Bronchial epithelial cell (primary cell): Measurements from ENCODE around the gene EMILIN3. TPM values are rescaled to one million over a fixed set of nuclear protein-coding genes. Genes with fewer than 3 reads are reported as not detected.

Source experiments
- DNase-seq: peaks from one replicate; pipeline ENCODE4 v3.0.0-alpha.2; 2010; ENCODE audit warnings: low read depth
- FAIRE-seq: peaks from 2 replicates; lab custom pipeline; 2011; peaks lifted over from hg19 to GRCh38; lab: Jason Lieb, UNC
- H3K27me3 ChIP-seq: 2 replicates; pipeline ENCODE4 v1.5.1; 2011; ENCODE audit warnings: low read length; ENCODE audit not compliant: control insufficient read depth, insufficient read depth
- H3K36me3 ChIP-seq: 2 replicates; pipeline ENCODE4 v1.5.1; 2011; ENCODE audit warnings: low read length; ENCODE audit not compliant: control insufficient read depth, insufficient read depth
- H3K4me3 ChIP-seq: 2 replicates; pipeline ENCODE4 v1.5.1; 2011; ENCODE audit warnings: mild to moderate bottlenecking, low read depth, low read length, control low read depth
- total RNA-seq: library from RNA; depleted of rRNA; stranded (reverse); fragments of >200 nt; gene quantifications from 2 replicates; pipeline ENCODE4 v1.2.1, GENCODE V29; 2014
- TF ChIP-seq, protein P1 (sequence below): IDR thresholded peaks from 2 replicates; pipeline ENCODE4 v1.5.1; 2011; ENCODE audit warnings: mild to moderate bottlenecking, moderate library complexity, low read length, control low read depth, inconsistent platforms; ENCODE audit not compliant: insufficient read depth, severe bottlenecking

The EMILIN3 gene
- total RNA-seq, 1 donor from 2014 or later: not detected

DNA sequence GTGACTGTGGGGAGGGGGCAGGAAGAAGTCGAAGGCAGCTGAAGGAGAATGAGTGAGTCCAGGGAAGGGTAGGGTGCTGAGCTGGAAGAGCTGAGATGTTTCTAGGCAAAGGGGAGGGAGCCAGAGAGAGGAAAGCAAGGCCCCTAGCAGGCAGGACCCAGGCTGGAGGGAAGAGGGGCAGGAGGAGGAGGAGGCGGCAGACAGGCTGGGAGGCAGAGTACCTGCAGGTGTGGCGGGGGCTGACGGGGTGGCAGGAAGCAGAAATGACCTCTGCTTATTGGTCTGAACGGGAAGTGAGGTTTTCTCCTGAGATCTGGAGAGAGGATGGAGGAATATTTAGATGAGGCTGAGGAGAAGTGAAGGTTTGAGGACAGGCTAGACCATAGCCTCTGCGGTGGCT lies 10.7 kb upstream of the EMILIN3 start:
- Histone ChIP-seq H3K36me3 (no peaks in the 10 kb centered on the region), H3K4me3 (no peak overlapping the region), H3K27me3 (peaks cover 4% of the 10 kb centered on the region)
- DNase-seq: no peak
- no peak for FAIRE-seq
- TF ChIP-seq, protein P1, sequence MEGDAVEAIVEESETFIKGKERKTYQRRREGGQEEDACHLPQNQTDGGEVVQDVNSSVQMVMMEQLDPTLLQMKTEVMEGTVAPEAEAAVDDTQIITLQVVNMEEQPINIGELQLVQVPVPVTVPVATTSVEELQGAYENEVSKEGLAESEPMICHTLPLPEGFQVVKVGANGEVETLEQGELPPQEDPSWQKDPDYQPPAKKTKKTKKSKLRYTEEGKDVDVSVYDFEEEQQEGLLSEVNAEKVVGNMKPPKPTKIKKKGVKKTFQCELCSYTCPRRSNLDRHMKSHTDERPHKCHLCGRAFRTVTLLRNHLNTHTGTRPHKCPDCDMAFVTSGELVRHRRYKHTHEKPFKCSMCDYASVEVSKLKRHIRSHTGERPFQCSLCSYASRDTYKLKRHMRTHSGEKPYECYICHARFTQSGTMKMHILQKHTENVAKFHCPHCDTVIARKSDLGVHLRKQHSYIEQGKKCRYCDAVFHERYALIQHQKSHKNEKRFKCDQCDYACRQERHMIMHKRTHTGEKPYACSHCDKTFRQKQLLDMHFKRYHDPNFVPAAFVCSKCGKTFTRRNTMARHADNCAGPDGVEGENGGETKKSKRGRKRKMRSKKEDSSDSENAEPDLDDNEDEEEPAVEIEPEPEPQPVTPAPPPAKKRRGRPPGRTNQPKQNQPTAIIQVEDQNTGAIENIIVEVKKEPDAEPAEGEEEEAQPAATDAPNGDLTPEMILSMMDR: no peak

DNA sequence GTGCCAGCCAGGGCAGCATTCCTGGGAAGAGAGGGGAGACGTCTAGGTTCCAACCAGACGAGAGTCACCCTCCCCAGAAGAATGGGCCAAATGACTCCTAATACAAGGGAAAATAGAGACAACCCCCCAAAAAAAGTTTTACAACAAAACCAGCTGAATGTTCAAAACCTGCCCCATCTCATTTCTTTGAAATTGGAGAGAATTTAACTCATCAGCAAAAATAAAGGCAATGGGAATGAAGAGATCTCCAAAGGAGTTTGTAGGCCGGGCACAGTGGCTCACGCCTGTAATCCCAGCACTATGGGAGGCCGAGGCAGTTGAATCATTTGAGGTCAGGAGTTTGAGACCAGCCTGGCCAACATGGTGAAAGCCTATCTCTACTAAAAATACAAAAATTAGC lies 9.7 kb upstream of the EMILIN3 start:
- DNase-seq (no peak), FAIRE-seq (no peak)
- TF ChIP-seq, protein P1: no peak
- H3K36me3 ChIP-seq: no peaks in the 10 kb centered on the region
- H3K27me3 ChIP-seq: peaks cover 4% of the 10 kb centered on the region
- H3K4me3 ChIP-seq: no peak overlapping the region

DNA sequence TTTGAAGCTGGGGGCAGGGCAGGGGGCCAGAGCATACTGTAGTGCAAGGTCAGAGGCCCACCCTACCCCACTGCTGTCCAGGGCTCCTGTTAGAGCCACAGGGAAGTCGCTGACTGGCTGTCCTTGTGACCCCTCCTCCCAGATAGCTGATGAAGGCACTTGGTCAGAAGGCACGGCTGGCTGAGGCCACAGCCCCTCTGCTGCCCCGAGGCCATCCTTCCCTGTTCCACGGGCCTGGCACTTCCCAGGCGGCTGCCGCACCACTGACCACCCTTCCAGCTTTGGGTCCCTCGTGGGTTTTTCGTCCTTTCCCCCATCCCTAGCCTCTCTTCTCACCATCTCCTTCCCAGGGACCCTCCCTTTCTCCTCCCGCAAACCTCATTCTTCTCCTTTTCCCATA lies 9.2 kb upstream of the EMILIN3 start:
- H3K4me3 ChIP-seq: no peak overlapping the region
- H3K36me3 ChIP-seq: no peaks in the 10 kb centered on the region
- TF ChIP-seq, protein P1: no peak
- FAIRE-seq (no peak), DNase-seq (no peak)
- H3K27me3 ChIP-seq: peaks cover 4% of the 10 kb centered on the region

DNA sequence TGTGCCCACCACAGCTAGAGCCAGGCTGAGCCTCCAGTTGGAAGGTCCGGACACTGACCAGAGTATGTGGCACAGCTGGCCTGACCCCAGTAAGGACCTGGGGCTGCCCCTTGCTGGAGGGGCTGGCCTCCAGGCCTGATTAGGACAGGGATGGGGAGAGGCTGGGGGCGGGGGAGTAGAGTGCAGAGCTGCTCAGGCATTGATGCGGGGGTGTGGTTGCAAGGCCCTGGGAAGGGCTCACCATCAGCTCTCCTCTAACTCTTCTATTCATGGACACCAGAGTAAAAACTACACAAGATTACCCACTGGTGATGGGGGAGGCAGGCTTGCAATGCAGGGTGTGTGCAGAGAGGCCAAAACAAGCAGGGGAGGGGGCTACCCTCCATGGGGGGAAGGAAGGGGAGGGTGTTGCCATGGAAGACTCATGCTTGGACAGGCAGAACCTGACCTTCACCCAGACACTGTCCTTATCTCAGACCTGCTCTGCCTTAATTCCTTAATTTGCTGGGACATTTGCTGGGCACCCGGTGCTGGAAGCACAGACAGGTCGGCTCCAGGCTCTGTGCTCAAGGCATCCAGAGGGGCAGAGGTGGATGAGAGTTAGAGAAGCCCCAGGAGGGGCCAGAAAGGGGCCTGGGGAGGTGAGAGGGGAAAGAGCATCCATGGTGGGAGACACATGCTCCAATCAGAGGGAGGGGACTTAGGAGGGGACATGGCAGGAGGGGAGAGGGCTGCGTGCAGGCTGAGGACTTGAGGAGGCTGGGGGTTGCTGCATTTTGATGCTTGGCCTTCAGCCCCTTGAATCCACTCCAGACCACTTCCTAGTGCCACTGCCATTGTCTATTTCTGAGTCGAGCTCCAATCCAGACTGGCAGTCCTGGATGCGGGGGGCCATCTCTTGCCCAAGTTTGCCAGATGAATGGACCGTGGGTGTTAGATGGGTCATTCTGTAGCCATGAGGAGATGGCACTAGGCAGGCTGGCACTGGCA lies 7.6 kb upstream of the EMILIN3 start:
- TF ChIP-seq, protein P1: no peak
- DNase-seq (no peak), FAIRE-seq (no peak)
- Histone ChIP-seq H3K4me3 (no peak overlapping the region), H3K27me3 (peaks cover 4% of the 10 kb centered on the region), H3K36me3 (no peaks in the 10 kb centered on the region)

DNA sequence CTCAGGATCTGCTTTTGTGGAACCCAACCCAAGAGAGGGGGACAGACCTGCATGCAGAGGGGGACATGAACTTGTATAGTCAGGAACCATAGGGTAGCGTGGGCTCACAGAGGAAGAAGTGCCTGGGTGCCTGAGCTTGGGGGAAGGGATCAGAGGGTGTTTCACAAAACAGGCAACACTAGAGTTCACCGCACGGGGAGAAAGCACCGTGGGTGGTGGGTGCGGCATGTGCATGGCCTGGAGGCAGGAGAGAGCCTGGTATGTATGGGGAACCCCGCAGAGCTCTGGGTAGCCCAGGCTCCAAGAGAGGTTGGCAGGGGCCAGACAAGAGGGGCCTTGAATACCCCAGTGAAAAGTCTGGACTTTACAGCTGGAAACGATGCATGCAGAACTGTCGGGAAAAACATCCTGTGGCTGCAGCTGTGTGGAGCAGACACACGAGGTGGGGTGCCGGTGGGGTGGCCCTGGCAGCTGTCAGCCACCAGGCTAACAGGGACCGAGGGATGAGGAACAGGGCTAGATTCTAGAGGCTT lies 6.7 kb upstream of the EMILIN3 start:
- TF ChIP-seq, protein P1: no peak

More for the DNA sequence above, 6.7 kb upstream of the EMILIN3 start:
- no peaks in the 10 kb centered on the region for H3K36me3 ChIP-seq
- FAIRE-seq (no peak), DNase-seq (no peak)
- H3K27me3 ChIP-seq: peaks cover 4% of the 10 kb centered on the region
- no peak overlapping the region for H3K4me3 ChIP-seq
